HG03571 (cell line): ENCODE measurements around the gene MRPL33.

Source experiments
- ATAC-seq: cut with Tn5 transposase; IDR thresholded peaks from one replicate; pipeline ENCODE4 v1.9.1; 2021; ENCODE audit not compliant: unreplicated experiment

MRPL33 gene

GRCh38 chr2:27773959-27774358, 2.4 kb downstream of the MRPL33 start:
- no peak for ATAC-seq

DNA sequence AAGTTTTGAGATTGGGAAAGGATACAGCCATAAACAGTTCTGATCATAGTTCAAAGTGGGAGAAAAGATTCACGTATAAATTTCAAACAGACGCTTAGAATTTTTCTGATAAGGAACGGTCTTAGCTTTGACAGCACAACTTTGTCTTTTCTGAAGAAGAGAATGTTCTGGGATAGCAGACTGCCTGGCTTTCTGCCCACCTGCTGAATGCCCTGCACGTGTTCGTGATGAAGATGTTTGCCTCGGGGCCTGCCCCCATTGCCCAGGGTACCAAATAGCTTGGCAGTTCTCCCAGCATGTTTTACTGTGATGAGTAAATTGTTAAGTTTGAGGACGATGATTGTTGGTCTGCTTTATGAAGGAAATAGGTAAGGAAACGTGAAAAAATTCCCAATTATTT, 4.6 kb downstream of the MRPL33 start:
- no peak for ATAC-seq

- ATAC-seq: no peak
These were observed 5.2 kb downstream of the MRPL33 start for GRCh38 chr2:27776696-27777095.

DNA sequence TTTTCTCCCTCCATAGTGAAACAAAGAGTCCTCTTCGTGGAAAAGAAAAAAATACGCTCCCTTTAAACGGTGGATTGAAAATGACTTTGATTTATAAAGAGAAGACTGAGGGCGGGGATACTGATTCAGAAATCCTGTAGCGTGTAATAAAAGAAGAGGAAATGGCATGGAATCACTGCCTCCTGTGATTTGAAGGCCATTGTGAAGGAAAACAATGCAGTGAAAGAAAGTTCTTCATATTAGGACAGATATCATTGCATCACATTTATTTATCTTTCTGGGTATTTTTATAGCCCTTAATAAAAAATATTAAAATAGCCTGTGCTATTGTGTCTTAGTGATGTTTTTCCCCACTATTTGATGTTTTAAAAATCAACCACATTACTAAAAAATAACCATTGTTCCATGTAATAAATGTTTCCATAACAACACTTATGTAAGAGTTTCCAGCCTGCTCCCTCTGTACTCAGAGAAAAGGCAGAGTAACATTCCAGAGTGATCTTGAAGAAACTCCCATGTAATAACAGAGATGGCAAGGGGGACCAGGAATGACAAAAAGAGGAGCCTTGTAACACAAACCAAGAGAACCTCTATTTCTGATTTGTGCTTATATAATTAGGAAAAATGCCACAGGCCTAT, 8.0 kb downstream of the MRPL33 start:
- no peak for ATAC-seq

GRCh38 chr2:27781496-27781895, 10.0 kb downstream of the MRPL33 start:
- ATAC-seq: no peak

DNA sequence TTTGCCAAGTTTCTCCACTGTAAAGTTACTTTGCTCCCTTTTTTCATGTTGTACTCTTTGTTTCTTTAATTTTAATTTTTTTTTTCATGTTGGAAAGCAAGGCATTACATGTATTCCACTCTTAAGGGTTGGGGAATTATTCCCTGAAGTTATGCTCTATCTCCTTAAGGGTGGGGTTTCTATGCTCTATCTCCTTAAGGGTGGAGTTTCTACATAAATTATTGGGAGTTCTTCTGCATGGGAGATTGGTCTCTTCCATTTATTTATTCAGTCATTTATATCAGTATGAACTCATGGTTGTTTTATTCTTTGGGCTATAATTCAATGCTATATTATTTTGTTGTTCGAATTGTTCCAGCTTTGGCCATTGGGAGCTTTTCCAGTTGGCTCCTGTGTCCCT, 11.2 kb downstream of the MRPL33 start:
- no peak for ATAC-seq

DNA sequence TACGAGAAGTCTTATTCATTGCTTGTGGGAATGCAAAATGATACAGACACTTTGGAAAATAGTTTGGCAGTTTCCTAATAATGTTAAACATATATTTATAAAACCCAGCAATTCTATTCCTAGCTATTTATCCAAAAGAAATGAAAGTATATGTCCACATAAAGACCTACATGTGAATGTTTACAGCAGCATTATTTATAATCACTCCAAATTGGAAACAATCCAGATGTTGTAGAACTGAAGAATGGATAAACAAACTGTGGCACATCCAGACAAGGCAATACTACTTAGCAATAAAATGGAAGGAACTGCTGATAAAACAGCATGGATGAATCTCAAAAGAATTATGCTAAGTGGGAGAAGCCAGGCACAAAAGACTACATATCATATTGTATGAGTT, 19.3 kb downstream of the MRPL33 start:
- no peak for ATAC-seq

DNA sequence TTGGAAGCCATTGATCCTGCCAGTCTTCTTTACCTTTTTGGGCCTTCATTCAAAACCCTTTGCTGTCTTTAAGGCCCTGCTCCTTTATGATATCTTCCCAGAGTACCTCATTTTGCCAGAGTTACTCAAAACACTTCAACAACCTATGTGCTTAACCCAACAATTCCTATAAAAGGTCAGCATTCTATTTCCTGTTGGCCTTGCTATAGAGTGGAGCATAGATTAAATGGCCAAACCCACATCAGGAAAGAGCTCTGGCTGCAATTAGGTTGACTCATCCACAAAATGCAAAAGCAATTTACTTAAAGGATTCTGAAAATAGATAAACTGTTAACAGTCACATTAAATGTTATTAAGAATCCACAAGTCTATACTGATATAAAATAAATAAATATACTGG, 21.2 kb downstream of the MRPL33 start:
- ATAC-seq: no peak

- no peak for ATAC-seq
These were observed 23.7 kb downstream of the MRPL33 start for GRCh38 chr2:27795093-27795834.

DNA sequence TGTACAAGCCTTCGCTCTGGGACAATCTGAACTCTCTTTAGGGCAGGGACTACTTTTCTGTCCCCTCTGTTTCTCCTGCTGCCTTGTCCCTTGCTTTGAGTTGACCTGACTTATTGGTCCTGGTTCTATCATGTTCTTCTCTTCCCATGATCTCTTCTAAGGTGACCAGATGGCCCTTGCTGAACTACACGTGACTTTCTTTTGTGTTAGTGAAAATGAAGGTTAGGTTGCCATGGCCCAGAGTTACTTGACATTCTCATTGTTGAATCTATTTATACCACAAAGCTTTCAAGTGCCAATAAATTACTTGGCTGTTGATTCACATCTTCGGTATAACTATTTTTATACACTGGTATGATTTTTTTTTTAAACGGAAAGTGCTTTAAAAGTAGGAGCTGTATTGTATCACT, 24.4 kb downstream of the MRPL33 start:
- no peak for ATAC-seq

DNA sequence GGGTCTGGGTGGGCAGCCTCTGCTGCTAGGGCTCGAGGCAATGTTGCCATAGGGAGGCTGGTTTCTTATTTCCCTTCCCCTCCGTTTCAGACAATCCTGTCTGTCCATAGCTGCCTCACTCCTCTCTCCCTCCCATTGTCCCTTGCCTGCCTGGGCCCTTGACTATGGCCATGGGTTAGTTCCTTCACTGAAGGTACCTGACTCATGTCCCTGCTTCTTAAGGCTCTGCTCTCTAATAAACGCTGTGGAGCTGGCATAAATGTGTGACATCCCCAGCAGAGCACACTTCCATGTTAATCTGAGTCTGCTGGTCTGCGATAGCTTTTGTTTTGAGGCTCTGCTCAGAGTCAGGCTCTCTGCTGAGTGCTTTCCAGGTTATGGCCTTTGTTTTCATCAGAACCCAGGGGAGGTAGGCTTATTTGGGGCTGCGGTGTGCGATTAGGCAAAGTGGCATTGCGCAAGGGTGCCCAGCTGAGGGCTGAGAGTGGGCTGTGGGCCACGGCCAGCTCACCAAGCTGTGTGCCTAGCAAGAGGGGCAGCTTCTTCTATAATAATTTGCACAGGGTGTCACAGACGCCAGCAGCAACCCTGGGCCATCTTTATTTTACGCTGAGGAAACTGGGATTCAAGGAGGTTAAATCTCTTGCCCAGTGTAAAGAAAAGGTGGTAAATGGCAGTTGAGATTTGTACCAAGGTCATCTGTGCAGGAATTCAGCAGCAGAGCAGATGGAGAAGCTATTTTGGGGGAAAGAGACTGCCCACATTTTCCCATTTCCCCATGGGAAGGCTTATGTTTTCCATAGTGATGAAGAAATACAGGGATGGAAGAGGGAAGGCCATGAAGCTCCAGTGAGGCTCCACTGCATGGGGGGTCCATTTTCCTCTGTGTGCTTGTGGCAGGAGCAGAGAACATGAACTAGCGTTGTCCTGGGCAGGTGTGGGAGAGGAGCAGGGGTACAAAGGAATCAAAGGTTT, 25.6 kb downstream of the MRPL33 start:
- ATAC-seq: no peak

GRCh38 chr2:27797841-27798240, 26.3 kb downstream of the MRPL33 start:
- ATAC-seq: no peak

GRCh38 chr2:27798486-27798885, 27.0 kb downstream of the MRPL33 start:
- ATAC-seq: no peak

DNA sequence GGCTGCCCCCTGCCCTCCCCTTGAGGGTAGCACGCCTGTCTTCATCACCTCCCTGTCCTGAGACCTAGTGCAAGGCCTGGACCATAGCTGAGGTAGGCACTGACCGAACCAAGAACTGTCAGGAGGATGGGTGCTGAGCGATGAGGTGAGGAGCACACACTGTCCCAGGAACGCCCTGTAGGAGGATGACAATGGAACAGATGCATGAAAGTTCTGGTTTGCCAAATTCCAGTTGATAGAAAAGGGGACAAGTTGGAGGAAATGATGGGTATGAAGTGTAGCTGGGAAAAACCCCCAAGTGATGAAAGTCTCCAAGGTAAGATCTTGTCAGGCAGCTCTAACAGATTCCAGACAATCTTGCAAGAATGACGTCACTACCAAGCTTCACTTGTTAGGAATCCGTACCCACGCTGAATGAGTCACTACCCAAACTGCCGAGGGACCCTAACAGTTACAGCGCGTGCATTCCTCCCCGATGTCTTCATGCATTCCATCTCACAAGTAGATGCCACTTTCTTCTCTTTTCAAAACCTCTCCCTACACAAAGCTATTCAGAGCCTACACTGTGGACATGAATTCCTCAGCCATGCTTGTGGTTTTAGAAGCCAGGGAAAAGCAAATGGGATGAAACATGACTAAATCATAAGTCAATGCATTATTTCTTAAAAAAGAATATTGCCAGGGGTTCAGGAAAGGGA, 27.6 kb downstream of the MRPL33 start:
- ATAC-seq: no peak

DNA sequence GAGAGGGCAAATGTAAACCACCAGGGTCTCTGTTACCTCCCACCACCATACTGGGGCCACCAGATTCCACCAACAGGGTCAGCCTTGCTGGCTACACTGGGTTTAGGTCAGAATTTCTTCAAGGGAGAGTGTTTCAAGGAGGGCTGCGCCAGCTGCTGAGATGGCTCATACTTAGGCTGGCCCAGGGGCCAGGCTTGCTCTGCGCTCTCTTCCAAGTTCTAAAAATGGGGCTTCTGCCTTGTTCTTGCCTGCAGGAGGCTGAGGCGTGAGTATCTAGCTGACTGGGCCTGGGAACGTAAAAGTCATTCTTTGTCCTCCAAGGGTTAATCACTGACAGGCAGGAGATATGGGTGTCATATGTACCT, 28.1 kb downstream of the MRPL33 start:
- no peak for ATAC-seq

DNA sequence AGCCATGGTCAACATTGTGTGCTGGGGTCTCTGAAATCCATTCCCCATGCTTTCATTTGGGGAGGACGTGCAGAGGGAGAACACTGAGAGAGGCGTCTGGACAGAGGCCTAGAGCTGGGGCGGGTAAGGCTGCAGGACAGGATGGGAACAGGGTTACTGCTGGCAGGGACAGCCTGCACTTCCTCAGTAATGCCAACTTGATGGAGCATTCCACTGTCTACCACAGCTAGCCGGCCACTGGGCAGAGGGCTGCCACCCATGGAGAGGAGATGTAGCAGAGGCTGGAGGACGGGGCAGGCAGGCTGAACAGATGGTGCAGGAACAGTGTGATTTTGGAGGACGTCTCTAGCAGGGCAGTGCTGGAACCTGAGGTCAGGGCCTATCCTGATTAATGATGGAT, 29.3 kb downstream of the MRPL33 start:
- ATAC-seq: no peak

- no peak for ATAC-seq
These were observed 31.0 kb downstream of the MRPL33 start for GRCh38 chr2:27802547-27802946.

DNA sequence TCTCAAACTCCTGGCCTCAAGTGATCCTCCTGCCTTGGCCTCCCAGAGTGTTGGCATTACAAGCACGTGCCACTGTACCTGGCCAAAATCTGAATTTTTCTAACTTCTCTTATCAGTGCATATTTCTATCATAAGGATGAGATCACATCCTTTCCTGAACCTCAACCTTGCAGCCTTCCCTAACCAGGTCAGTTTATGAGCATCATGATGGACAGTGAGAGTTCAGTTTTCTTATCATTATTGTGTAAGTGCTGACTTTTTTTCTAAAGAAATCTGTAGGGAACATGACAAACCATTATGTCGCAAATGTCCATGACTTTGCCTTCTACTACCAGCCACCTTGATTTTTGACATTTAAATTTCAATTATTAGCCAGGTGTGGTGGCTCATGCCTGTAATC, 31.5 kb downstream of the MRPL33 start:
- no peak for ATAC-seq

DNA sequence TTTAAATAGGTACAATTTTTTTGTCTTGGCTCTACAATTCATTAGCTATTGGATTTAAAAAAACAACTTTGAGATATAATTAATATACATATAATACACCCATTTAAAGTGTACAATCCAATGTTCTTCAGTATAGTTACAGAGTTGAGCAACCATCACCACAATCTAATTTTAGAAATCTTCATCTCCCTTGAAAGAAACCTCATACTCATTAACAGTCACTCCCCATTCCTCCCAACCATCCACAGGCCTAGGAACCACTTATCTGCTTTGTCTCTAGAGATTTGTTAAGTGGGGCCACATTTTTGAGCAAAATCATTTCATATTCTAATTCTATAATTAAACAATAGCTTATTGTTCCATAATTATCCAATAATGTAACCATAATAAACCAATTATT, 32.6 kb downstream of the MRPL33 start:
- ATAC-seq: no peak

DNA sequence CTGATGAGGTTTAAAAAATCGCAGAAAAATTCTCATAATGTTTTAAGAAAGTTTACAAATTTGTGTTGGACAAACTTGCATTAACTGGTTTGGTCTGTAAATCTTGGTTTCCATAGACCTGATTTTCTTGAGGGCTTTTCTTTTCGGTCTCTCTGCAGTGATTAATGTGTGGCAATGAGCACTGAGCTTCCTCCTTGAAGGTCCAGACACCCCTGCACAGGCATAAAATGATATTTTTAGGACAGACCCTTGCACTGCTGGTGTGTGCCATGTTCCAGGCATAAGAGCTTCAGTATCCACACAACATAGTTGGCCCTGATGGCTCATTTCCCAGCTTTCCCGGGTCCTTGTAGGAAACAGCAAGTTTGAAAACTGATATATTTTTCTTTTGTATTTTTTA, 33.7 kb downstream of the MRPL33 start:
- no peak for ATAC-seq
